GM12878 (cell line): ENCODE data around the gene PAIP2.

Source experiments
- TAF1 ChIP-seq: IDR thresholded peaks from 2 replicates; pipeline ENCODE4 v1.6.1; 2011; ENCODE audit warnings: mild to moderate bottlenecking, low read depth, low read length, borderline replicate concordance
- TF ChIP-seq, protein P1 (sequence below): IDR thresholded peaks from 2 replicates; pipeline ENCODE4 v1.6.1; 2011; ENCODE audit warnings: low read depth, mild to moderate bottlenecking, low read length, moderate library complexity, borderline replicate concordance; ENCODE audit errors: extremely low read depth

DNA sequence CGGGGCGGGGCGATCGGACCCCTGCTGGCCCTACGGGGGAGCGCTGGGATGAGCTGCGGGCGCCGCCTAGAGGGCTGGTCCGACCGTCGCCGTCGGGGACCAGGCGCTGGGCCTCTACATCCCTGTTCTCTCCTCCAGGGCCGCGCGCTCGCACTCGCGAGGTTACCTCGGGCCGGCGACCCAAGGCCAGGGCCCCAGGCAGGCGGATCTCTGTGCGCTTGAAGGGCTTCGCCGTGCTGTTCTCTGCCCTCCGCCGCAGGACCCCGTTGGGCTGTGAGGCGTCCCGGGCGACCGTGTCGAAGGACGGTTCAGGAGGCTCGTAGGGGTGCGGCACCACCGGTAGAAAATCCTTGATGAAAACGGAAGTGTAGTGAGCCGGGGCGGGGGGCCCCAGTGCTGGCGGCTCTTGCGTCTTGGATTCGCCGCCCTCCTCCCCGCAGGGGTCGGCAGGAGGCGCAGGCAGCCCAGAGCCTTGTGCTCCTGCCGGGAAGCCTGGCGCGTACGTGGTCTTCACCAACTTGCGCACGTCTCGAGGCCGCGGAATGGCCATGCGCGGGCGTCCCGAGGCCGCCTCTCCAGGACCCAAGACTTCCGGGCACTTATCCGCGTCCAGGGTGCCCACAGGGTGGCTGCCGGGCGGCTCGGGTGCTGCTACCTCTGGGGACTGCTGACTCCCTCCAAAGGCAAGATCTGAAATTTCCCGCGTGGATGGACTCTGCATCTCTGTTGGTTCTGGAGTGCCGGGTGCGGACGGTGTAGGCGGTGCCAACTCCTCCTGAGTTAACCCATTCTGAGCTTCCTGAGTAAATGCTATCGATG is 51.2 kb downstream of the PAIP2 start:
- no peak for TF ChIP-seq TAF1
- TF ChIP-seq, protein P1, sequence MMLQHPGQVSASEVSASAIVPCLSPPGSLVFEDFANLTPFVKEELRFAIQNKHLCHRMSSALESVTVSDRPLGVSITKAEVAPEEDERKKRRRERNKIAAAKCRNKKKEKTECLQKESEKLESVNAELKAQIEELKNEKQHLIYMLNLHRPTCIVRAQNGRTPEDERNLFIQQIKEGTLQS: no peak
